Measurements from ENCODE around the gene TBCB.

- TF ChIP-seq, protein P1, sequence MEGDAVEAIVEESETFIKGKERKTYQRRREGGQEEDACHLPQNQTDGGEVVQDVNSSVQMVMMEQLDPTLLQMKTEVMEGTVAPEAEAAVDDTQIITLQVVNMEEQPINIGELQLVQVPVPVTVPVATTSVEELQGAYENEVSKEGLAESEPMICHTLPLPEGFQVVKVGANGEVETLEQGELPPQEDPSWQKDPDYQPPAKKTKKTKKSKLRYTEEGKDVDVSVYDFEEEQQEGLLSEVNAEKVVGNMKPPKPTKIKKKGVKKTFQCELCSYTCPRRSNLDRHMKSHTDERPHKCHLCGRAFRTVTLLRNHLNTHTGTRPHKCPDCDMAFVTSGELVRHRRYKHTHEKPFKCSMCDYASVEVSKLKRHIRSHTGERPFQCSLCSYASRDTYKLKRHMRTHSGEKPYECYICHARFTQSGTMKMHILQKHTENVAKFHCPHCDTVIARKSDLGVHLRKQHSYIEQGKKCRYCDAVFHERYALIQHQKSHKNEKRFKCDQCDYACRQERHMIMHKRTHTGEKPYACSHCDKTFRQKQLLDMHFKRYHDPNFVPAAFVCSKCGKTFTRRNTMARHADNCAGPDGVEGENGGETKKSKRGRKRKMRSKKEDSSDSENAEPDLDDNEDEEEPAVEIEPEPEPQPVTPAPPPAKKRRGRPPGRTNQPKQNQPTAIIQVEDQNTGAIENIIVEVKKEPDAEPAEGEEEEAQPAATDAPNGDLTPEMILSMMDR (IDR thresholded peaks at IDR 0.05): no peak
- TF ChIP-seq POLR2A (IDR thresholded peaks at IDR 0.05): no peak
These were observed 36.7 kb downstream of the TBCB start for GRCh38 chr19:36152019-36152351.

Measured in ovary (tissue), 3 donors.